Measurements from ENCODE around the gene FASLG. TPM values are rescaled to one million over a fixed set of nuclear protein-coding genes. Genes with fewer than 3 reads are reported as not detected.
A peak's percentile ranks its signal among the peaks of the same experiment; 100 is the strongest.

The FASLG gene
- total RNA-seq (2021; ENCODE audit: unreplicated experiment): not detected
- not detected for polyA plus RNA-seq (2012; ENCODE audit: insufficient read length)
- percentile 9 among the genes with signal in this experiment for Bru-seq, nascent RNA
- not detected for BruChase-seq, experiment 1, labeled RNA remaining after a 2-hour chase
- BruChase-seq, experiment 2, labeled RNA remaining after a 6-hour chase: percentile 18 among the genes with signal in this experiment
- long read RNA-seq: 0 reads

GRCh38 chr1:172658871-172659453 is at the start of gene FASLG:
TSS of gene FASLG (plus strand) at chr1:172659103. CDS start at chr1:172659202, 99 bp downstream.
- no peak for TF ChIP-seq SIN3A (IDR thresholded peaks at IDR 0.05; ENCODE audit: borderline replicate concordance, insufficient read depth, low read depth, low read length)
- TF ChIP-seq, protein P1, sequence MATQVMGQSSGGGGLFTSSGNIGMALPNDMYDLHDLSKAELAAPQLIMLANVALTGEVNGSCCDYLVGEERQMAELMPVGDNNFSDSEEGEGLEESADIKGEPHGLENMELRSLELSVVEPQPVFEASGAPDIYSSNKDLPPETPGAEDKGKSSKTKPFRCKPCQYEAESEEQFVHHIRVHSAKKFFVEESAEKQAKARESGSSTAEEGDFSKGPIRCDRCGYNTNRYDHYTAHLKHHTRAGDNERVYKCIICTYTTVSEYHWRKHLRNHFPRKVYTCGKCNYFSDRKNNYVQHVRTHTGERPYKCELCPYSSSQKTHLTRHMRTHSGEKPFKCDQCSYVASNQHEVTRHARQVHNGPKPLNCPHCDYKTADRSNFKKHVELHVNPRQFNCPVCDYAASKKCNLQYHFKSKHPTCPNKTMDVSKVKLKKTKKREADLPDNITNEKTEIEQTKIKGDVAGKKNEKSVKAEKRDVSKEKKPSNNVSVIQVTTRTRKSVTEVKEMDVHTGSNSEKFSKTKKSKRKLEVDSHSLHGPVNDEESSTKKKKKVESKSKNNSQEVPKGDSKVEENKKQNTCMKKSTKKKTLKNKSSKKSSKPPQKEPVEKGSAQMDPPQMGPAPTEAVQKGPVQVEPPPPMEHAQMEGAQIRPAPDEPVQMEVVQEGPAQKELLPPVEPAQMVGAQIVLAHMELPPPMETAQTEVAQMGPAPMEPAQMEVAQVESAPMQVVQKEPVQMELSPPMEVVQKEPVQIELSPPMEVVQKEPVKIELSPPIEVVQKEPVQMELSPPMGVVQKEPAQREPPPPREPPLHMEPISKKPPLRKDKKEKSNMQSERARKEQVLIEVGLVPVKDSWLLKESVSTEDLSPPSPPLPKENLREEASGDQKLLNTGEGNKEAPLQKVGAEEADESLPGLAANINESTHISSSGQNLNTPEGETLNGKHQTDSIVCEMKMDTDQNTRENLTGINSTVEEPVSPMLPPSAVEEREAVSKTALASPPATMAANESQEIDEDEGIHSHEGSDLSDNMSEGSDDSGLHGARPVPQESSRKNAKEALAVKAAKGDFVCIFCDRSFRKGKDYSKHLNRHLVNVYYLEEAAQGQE (IDR thresholded peaks at IDR 0.05; ENCODE audit: insufficient read depth in 1 of 2, low read depth in 2 of 2, low read length in 1 of 2): no peak
- TF ChIP-seq POLR2AphosphoS5 (IDR thresholded peaks at IDR 0.05; ENCODE audit: low read depth, low read length): no peak
- TF ChIP-seq CTCF (IDR thresholded peaks at IDR 0.05): no peak
- TF ChIP-seq TCF7L2 (IDR thresholded peaks at IDR 0.05; ENCODE audit: low read depth, low read length): no peak
- Histone ChIP-seq H3K9me3 (ENCODE audit: control insufficient read depth, insufficient read depth, low read depth, low read length) (no peaks in the 10 kb centered on the region), H3K4me3 (ENCODE audit: low read depth in 2 of 2, low read length in 2 of 2) (no peak within 1 kb of the TSS), H3K36me3 (ENCODE audit: control insufficient read depth, insufficient read depth, low read length) (no peaks in the 10 kb centered on the region), H3K27me3 (ENCODE audit: control insufficient read depth, insufficient read depth, low read length) (no peaks in the 10 kb centered on the region), H3K4me1 (ENCODE audit: control insufficient read depth, insufficient read depth, low read length) (no peaks in the 10 kb centered on the region), H3K27ac (ENCODE audit: low read length) (no peak within 1 kb of the TSS)
- DNase-seq (ENCODE audit: low read depth, low spot score) (no peak), ATAC-seq (no peak)
- CTCF ChIA-PET: no interaction called here
- in situ Hi-C loops (cut with HindIII; ENCODE audit: low pct_unique_long_range_greater_than_20kb, low sequenced_read_pairs): no loop called here
- BruUV-seq (replicated peaks): no TSS peak
- intact Hi-C loops (cut with micrococcal nuclease; ENCODE audit: unreplicated experiment): no loop called here
- POLR2A ChIA-PET: no interaction called here

DNA sequence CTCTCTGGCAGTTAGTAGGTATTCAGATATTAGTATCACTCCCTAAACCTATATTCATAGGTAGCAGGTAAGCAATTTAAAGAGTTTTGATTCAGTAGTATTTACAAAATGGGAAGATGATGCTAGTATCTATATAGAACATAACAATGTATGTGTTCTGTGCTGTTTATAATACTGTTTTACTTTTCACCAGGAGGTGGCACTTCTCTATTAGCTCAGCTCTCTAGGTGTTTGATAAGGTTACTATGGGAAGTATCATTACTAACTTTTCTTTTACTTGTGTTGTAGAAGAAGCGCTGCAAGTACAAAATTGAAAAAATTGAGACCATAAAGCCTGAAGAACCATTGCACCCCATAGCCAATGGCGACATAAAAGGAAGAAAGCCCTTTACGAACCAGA is 49.4 kb upstream of the FASLG start:
- in situ Hi-C loops (cut with HindIII; ENCODE audit: low pct_unique_long_range_greater_than_20kb, low sequenced_read_pairs): no loop called here
- ATAC-seq: no peak; the same call in 1 of the 2 replicates
- DNase-seq (ENCODE audit: low read depth, low spot score): no peak
- CTCF ChIA-PET: interaction anchor here (0.7 kb wide), 2 partner anchors 35 to 110 kb away, joined by 3 to 4 read pairs; no protein-coding TSS in a partner anchor
- Histone ChIP-seq H3K4me3 (ENCODE audit: low read depth in 2 of 2, low read length in 2 of 2) (no peak overlapping the region), H3K27me3 (ENCODE audit: control insufficient read depth, insufficient read depth, low read length) (no peaks in the 10 kb centered on the region), H3K9me3 (ENCODE audit: control insufficient read depth, insufficient read depth, low read depth, low read length) (no peaks in the 10 kb centered on the region), H3K36me3 (ENCODE audit: control insufficient read depth, insufficient read depth, low read length) (peaks cover 10% of the 10 kb centered on the region), H3K4me1 (ENCODE audit: control insufficient read depth, insufficient read depth, low read length) (no peaks in the 10 kb centered on the region), H3K27ac (ENCODE audit: low read length) (no peak overlapping the region)
- BruUV-seq (replicated peaks): no TSS peak
- TF ChIP-seq POLR2AphosphoS5 (IDR thresholded peaks at IDR 0.05; ENCODE audit: low read depth, low read length): no peak
- TF ChIP-seq, protein P1 (IDR thresholded peaks at IDR 0.05; ENCODE audit: insufficient read depth in 1 of 2, low read depth in 2 of 2, low read length in 1 of 2): no peak
- no peak for TF ChIP-seq SIN3A (IDR thresholded peaks at IDR 0.05; ENCODE audit: borderline replicate concordance, insufficient read depth, low read depth, low read length)
- peak; percentile 46; the same call in 1 of the 2 replicates for TF ChIP-seq CTCF (IDR thresholded peaks at IDR 0.05)
- no peak for TF ChIP-seq TCF7L2 (IDR thresholded peaks at IDR 0.05; ENCODE audit: low read depth, low read length)
- POLR2A ChIA-PET: no interaction called here
- intact Hi-C loops (cut with micrococcal nuclease; ENCODE audit: unreplicated experiment): loop anchor here (5.0 kb wide), 1 partner anchor 108 kb away; no protein-coding TSS in a partner anchor
